H9 (cell line): Measurements from ENCODE around the gene FBXO34. TPM values are rescaled to one million over a fixed set of nuclear protein-coding genes. Genes with fewer than 3 reads are reported as not detected.

ENCODE experiments used
- DNase-seq: peaks from one replicate; pipeline ENCODE4 v3.0.0-alpha.2; 2017
- H2AFZ ChIP-seq: one replicate; pipeline ENCODE4 v1.6.1; 2013; ENCODE audit warnings: mild to moderate bottlenecking, low read length, control low read depth, moderate library complexity
- H2AK5ac ChIP-seq: 2 replicates; pipeline ENCODE4 v1.6.1; 2013; ENCODE audit warnings: low read length, control low read depth, mixed read lengths; ENCODE audit not compliant: insufficient read length
- H2BK120ac ChIP-seq: one replicate; pipeline ENCODE4 v1.6.1; 2013; ENCODE audit warnings: low read depth, mild to moderate bottlenecking, low read length, control low read depth, inconsistent platforms; ENCODE audit not compliant: poor library complexity, severe bottlenecking
- H2BK12ac ChIP-seq: 2 replicates; pipeline ENCODE4 v1.6.1; 2013; ENCODE audit warnings: low read length, control low read depth, mixed read lengths, low read depth; ENCODE audit not compliant: insufficient read length
- H2BK15ac ChIP-seq: 2 replicates; pipeline ENCODE4 v1.6.1; 2013; ENCODE audit warnings: low read depth, low read length, control low read depth
- H2BK20ac ChIP-seq: one replicate; pipeline ENCODE4 v1.6.1; 2013; ENCODE audit warnings: low read depth, mild to moderate bottlenecking, low read length, control low read depth, inconsistent platforms; ENCODE audit not compliant: poor library complexity, severe bottlenecking
- H2BK5ac ChIP-seq: 2 replicates; pipeline ENCODE4 v1.6.1; 2013; ENCODE audit warnings: low read length, control low read depth, mixed read lengths; ENCODE audit not compliant: insufficient read length
- H3K14ac ChIP-seq: 2 replicates; pipeline ENCODE4 v1.6.1; 2013; ENCODE audit warnings: low read length, control low read depth; ENCODE audit not compliant: insufficient read depth
- H3K18ac ChIP-seq: 2 replicates; pipeline ENCODE4 v1.6.1; 2013; ENCODE audit warnings: low read depth, mild to moderate bottlenecking, mixed read lengths, low read length, control low read depth; ENCODE audit not compliant: insufficient read length
- H3K23ac ChIP-seq: 2 replicates; pipeline ENCODE4 v1.6.1; 2013; ENCODE audit warnings: low read length, control low read depth, mixed read lengths, low read depth; ENCODE audit not compliant: insufficient read length
- H3K23me2 ChIP-seq: 2 replicates; pipeline ENCODE4 v1.6.1; 2013; ENCODE audit warnings: low read depth, mild to moderate bottlenecking, mixed read lengths, low read length, control low read depth; ENCODE audit not compliant: insufficient read length, poor library complexity, severe bottlenecking
- H3K27ac ChIP-seq: 2 replicates; pipeline ENCODE4 v1.5.1; 2013; ENCODE audit warnings: low read length, control low read depth, mixed read lengths, low read depth; ENCODE audit not compliant: insufficient read length
- H3K27me3 ChIP-seq: 2 replicates; pipeline ENCODE4 v1.6.1; 2013; ENCODE audit warnings: low read length, control low read depth, inconsistent platforms; ENCODE audit not compliant: insufficient read depth
- H3K4ac ChIP-seq: 2 replicates; pipeline ENCODE4 v1.6.1; 2013; ENCODE audit warnings: low read depth, mild to moderate bottlenecking, control low read depth, inconsistent platforms, low read length, moderate library complexity
- H3K4me1 ChIP-seq: 2 replicates; pipeline ENCODE4 v1.6.1; 2013; ENCODE audit warnings: low read length, control low read depth, inconsistent platforms; ENCODE audit not compliant: insufficient read depth
- H3K4me2 ChIP-seq: 2 replicates; pipeline ENCODE4 v1.6.1; 2013; ENCODE audit warnings: low read length, control low read depth, mixed read lengths; ENCODE audit not compliant: insufficient read length, insufficient read depth
- H3K56ac ChIP-seq: 2 replicates; pipeline ENCODE4 v1.6.1; 2013; ENCODE audit warnings: low read depth, mild to moderate bottlenecking, mixed read lengths, low read length, control low read depth; ENCODE audit not compliant: insufficient read length
- H3K79me1 ChIP-seq: 2 replicates; pipeline ENCODE4 v1.6.1; 2013; ENCODE audit warnings: low read depth, mild to moderate bottlenecking, moderate library complexity, low read length, control low read depth, inconsistent platforms; ENCODE audit not compliant: insufficient read depth, poor library complexity, severe bottlenecking
- H3K79me2 ChIP-seq: 2 replicates; pipeline ENCODE4 v1.6.1; 2013; ENCODE audit warnings: low read length, control low read depth, inconsistent platforms; ENCODE audit not compliant: insufficient read depth
- H3K9ac ChIP-seq: 2 replicates; pipeline ENCODE4 v1.6.1; 2013; ENCODE audit warnings: low read length, control low read depth, mixed read lengths; ENCODE audit not compliant: insufficient read length; ENCODE audit errors: extremely low read depth
- H3K9me3 ChIP-seq: one replicate; pipeline ENCODE4 v1.6.1; 2013; ENCODE audit warnings: low read depth, low read length, inconsistent platforms; ENCODE audit not compliant: control insufficient read depth
- H3T11ph ChIP-seq: one replicate; pipeline ENCODE4 v1.6.1; 2013; ENCODE audit warnings: mild to moderate bottlenecking, low read length, control low read depth, inconsistent platforms
- H4K20me1 ChIP-seq: one replicate; pipeline ENCODE4 v1.6.1; 2013; ENCODE audit not compliant: control insufficient read depth, insufficient read length, insufficient read depth
- H4K5ac ChIP-seq: 2 replicates; pipeline ENCODE4 v1.6.1; 2013; ENCODE audit warnings: low read depth, mild to moderate bottlenecking, mixed read lengths, low read length, control low read depth; ENCODE audit not compliant: insufficient read length
- H4K8ac ChIP-seq: replicated peaks from 2 replicates; pipeline ENCODE4 v1.6.1; 2013; ENCODE audit warnings: low read length, control low read depth, mixed read lengths, low read depth; ENCODE audit not compliant: insufficient read length
- H4K91ac ChIP-seq: 2 replicates; pipeline ENCODE4 v1.6.1; 2013; ENCODE audit warnings: low read depth, mild to moderate bottlenecking, moderate library complexity, mixed read lengths, low read length, control low read depth; ENCODE audit not compliant: insufficient read length
- H3K27ac Mint-ChIP-seq, 3 experiments: 2 replicates in 2 of 3; 3 replicates in 1 of 3; pipeline ENCODE4 v1.8.0; 2020 to 2021; ENCODE audit warnings: mixed read lengths in 3 of 3, mild to moderate bottlenecking in 1 of 3, moderate library complexity in 1 of 3
- H3K27me3 Mint-ChIP-seq: 2 replicates; pipeline ENCODE4 v1.8.0; 2021; ENCODE audit warnings: low read depth, mild to moderate bottlenecking, moderate library complexity, mixed read lengths
- H3K36me3 Mint-ChIP-seq, 3 experiments: 2 replicates in 2 of 3; 3 replicates in 1 of 3; pipeline ENCODE4 v1.8.0; 2020 to 2021; ENCODE audit warnings: low read depth in 3 of 3, mixed read lengths in 3 of 3; ENCODE audit not compliant: insufficient read depth in 1 of 3
- H3K4me1 Mint-ChIP-seq, 2 experiments: 2 replicates each; pipeline ENCODE4 v1.8.0; 2020; ENCODE audit warnings: mixed read lengths in 2 of 2
- H3K4me3 Mint-ChIP-seq, 2 experiments: 2 replicates in 1 of 2; 3 replicates in 1 of 2; pipeline ENCODE4 v1.8.0; 2020 to 2021; ENCODE audit warnings: mild to moderate bottlenecking in 2 of 2, mixed read lengths in 2 of 2, moderate library complexity in 1 of 2
- H3K9me3 Mint-ChIP-seq, 2 experiments: 2 replicates in 1 of 2; 3 replicates in 1 of 2; pipeline ENCODE4 v1.8.0; 2020; ENCODE audit warnings: mild to moderate bottlenecking in 2 of 2, mixed read lengths in 2 of 2, moderate library complexity in 1 of 2
- WGBS: extraction: QIAGEN DNeasy Blood & Tissue Kit; methylation state at CpG from one replicate; pipeline ENCODE4 v1.1.7; 2013; ENCODE audit warnings: missing lambda C conversion rate, low lambda C conversion rate, mixed read lengths; ENCODE audit not compliant: insufficient read length; ENCODE audit errors: extremely low coverage; 5-methylcytosine and 5-hydroxymethylcytosine counted together
- total RNA-seq: library from RNA; stranded (reverse); gene quantifications from 2 replicates; pipeline ENCODE4 v1.2.1, GENCODE V29; 2021
- TF ChIP-seq, protein P1 (sequence below): fragments of 200-600 bp; sonication (generic); conservative IDR thresholded peaks from 3 replicates; pipeline ENCODE4 v1.8.0; 2021; ENCODE audit warnings: antibody characterized with exemption, mild to moderate bottlenecking

FBXO34 gene
- total RNA-seq, 1 experiment from 2014 or later = 12.0 TPM

DNA sequence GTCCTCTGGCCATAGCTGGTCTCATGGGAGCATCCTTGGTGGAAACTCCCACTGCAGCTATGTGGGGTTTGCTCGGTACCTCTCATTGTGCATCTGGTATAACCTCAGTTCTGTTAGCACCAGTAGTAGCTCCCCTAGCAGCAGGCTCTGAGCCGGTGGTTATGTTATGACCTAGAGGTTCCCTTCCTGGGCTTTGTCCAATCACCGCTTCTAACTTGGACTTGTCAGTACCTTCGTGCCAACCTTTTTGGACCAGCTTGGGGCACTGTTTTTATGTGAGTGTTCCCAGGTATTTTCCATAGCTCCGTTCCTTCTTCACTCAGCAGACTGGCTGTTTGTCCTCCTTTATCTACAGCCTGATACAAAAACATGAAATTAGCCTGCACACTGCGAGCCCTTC, 84.7 kb downstream of the FBXO34 start:
- no peaks in the 10 kb centered on the region for H3K27me3 Mint-ChIP-seq

More for the DNA sequence above, 84.7 kb downstream of the FBXO34 start:
- no peak overlapping the region for H3K14ac ChIP-seq
- H3K4me1 ChIP-seq = no peaks in the 10 kb centered on the region
- TF ChIP-seq, protein P1, sequence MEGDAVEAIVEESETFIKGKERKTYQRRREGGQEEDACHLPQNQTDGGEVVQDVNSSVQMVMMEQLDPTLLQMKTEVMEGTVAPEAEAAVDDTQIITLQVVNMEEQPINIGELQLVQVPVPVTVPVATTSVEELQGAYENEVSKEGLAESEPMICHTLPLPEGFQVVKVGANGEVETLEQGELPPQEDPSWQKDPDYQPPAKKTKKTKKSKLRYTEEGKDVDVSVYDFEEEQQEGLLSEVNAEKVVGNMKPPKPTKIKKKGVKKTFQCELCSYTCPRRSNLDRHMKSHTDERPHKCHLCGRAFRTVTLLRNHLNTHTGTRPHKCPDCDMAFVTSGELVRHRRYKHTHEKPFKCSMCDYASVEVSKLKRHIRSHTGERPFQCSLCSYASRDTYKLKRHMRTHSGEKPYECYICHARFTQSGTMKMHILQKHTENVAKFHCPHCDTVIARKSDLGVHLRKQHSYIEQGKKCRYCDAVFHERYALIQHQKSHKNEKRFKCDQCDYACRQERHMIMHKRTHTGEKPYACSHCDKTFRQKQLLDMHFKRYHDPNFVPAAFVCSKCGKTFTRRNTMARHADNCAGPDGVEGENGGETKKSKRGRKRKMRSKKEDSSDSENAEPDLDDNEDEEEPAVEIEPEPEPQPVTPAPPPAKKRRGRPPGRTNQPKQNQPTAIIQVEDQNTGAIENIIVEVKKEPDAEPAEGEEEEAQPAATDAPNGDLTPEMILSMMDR = no peak
- no peak overlapping the region for H3K27ac Mint-ChIP-seq
- H2BK15ac ChIP-seq = no peak overlapping the region
- no peak overlapping the region for H3K18ac ChIP-seq
- H3K9me3 Mint-ChIP-seq = no peaks in the 10 kb centered on the region
- no peaks in the 10 kb centered on the region for H3K79me2 ChIP-seq
- no peak overlapping the region for H2AK5ac ChIP-seq
- no peaks in the 10 kb centered on the region for H3K23me2 ChIP-seq
- WGBS = no CpG with 5 or more reads among the region's 6 CpGs
- H2BK120ac ChIP-seq = no peak overlapping the region
- H3K4me1 Mint-ChIP-seq = peaks cover 0 to 6% of the 10 kb centered on the region in 2 experiments; a peak in 3 of 4 replicates
- H4K20me1 ChIP-seq = no peaks in the 10 kb centered on the region
- H3K23ac ChIP-seq = no peak overlapping the region
- no peaks in the 10 kb centered on the region for H3K79me1 ChIP-seq
- no peak overlapping the region for H2AFZ ChIP-seq
- no peak overlapping the region for H3K4me2 ChIP-seq
- H3T11ph ChIP-seq = no peak overlapping the region
- no peak overlapping the region for H2BK20ac ChIP-seq
- no peak overlapping the region for H4K8ac ChIP-seq
- no peaks in the 10 kb centered on the region for H3K9me3 ChIP-seq
- no peak overlapping the region for H3K9ac ChIP-seq
- H3K27me3 ChIP-seq = no peaks in the 10 kb centered on the region
- DNase-seq = no peak
- H3K4ac ChIP-seq = no peak overlapping the region
- no peak overlapping the region for H3K27ac ChIP-seq
- peaks cover 0 to 9% (median 7%) of the 10 kb centered on the region in 3 experiments; a peak in 3 of 7 replicates for H3K36me3 Mint-ChIP-seq
- H2BK12ac ChIP-seq = no peak overlapping the region
- no peak overlapping the region for H3K56ac ChIP-seq
- no peak overlapping the region for H2BK5ac ChIP-seq
- H4K91ac ChIP-seq = no peak overlapping the region
- no peak overlapping the region for H3K4me3 Mint-ChIP-seq
- H4K5ac ChIP-seq = no peak overlapping the region
